HEK293 (cell line): ENCODE data around the gene FAM89B.

ENCODE experiments used
- CTCF ChIA-PET: fragments of 350-600 bp; formaldehyde crosslinking; extraction: SDS; loops from one replicate; lab custom pipeline; 2021; ENCODE audit warnings: antibody characterized with exemption; lab: Yijun Ruan, JAX
- POLR2A ChIA-PET: fragments of 300-600 bp; formaldehyde crosslinking; extraction: SDS; loops from one replicate; lab custom pipeline; 2020; ENCODE audit warnings: antibody characterized with exemption, inconsistent platforms; lab: Yijun Ruan, JAX
- H3K27ac ChIP-seq: fragments of 200-500 bp; sonication (Bioruptor generic); 2 replicates; pipeline ENCODE4 v1.5.1; 2014; ENCODE audit warnings: low read depth, low read length, control low read depth, inconsistent platforms; ENCODE audit errors: extremely low read depth
- H3K36me3 ChIP-seq, 2 experiments: fragments of 200-500 bp in 1 of 2; sonication (Bioruptor generic) in 1 of 2; 1 replicate in 1 of 2; 2 replicates in 1 of 2; pipeline ENCODE4 v1.5.1; 2014 to 2017; ENCODE audit warnings: inconsistent platforms in 2 of 2, low read length in 2 of 2; ENCODE audit not compliant: control insufficient read depth in 2 of 2, insufficient read depth in 1 of 2
- H3K4me1 ChIP-seq: fragments of 200-500 bp; sonication (Bioruptor generic); 2 replicates; pipeline ENCODE4 v1.5.1; 2014; ENCODE audit warnings: mild to moderate bottlenecking, low read length, inconsistent platforms; ENCODE audit not compliant: control insufficient read depth, insufficient read depth
- H3K4me3 ChIP-seq: 2 replicates; pipeline ENCODE4 v1.5.1; 2011; ENCODE audit warnings: low read depth, mild to moderate bottlenecking, control low read depth, low read length, moderate library complexity
- H3K9me3 ChIP-seq: fragments of 200-500 bp; sonication (Bioruptor generic); 2 replicates; pipeline ENCODE4 v1.5.1; 2014; ENCODE audit warnings: low read depth, low read length, inconsistent platforms; ENCODE audit not compliant: control insufficient read depth, insufficient read depth
- GLIS1 ChIP-seq: fragments of 450-650 bp; formaldehyde crosslinking; IDR thresholded peaks from 2 replicates; pipeline ENCODE4 v1.5.1; 2016; ENCODE audit warnings: missing biosample characterization, missing genetic modification characterization
- GLIS2 ChIP-seq: fragments of 450-650 bp; formaldehyde crosslinking; IDR thresholded peaks from 2 replicates; pipeline ENCODE4 v1.5.1; 2016; ENCODE audit warnings: missing biosample characterization, missing genetic modification characterization
- MEIS1 ChIP-seq: sonication (generic); formaldehyde crosslinking; IDR thresholded peaks from 2 replicates; pipeline ENCODE4 v1.8.1; 2022; ENCODE audit warnings: missing genetic modification reagents, mild to moderate bottlenecking, borderline replicate concordance
- MYNN ChIP-seq: fragments of 450-650 bp; formaldehyde crosslinking; IDR thresholded peaks from 2 replicates; pipeline ENCODE4 v1.5.1; 2016; ENCODE audit warnings: missing biosample characterization, missing genetic modification characterization, borderline replicate concordance
- OSR2 ChIP-seq: fragments of 450-650 bp; formaldehyde crosslinking; IDR thresholded peaks from 2 replicates; pipeline ENCODE4 v1.5.1; 2016; ENCODE audit warnings: missing biosample characterization, missing genetic modification characterization
- OVOL3 ChIP-seq: fragments of 450-650 bp; formaldehyde crosslinking; IDR thresholded peaks from 2 replicates; pipeline ENCODE4 v1.5.1; 2016; ENCODE audit warnings: missing biosample characterization, missing genetic modification characterization
- SALL2 ChIP-seq: fragments of 450-650 bp; formaldehyde crosslinking; IDR thresholded peaks from 2 replicates; pipeline ENCODE4 v1.5.0; 2017; ENCODE audit warnings: missing biosample characterization, mild to moderate bottlenecking, missing genetic modification characterization, borderline replicate concordance
- SP3 ChIP-seq: fragments of 450-650 bp; formaldehyde crosslinking; IDR thresholded peaks from 2 replicates; pipeline ENCODE4 v1.5.1; 2016; ENCODE audit warnings: missing biosample characterization, missing genetic modification characterization
- YY2 ChIP-seq: fragments of 450-650 bp; formaldehyde crosslinking; IDR thresholded peaks from 2 replicates; pipeline ENCODE4 v1.5.1; 2016; ENCODE audit warnings: missing biosample characterization, missing genetic modification characterization
- ZBTB7A ChIP-seq: fragments of 450-650 bp; formaldehyde crosslinking; IDR thresholded peaks from 2 replicates; pipeline ENCODE4 v1.5.1; 2016; ENCODE audit warnings: low read depth, missing biosample characterization, missing genetic modification characterization
- ZIC2 ChIP-seq: fragments of 450-650 bp; formaldehyde crosslinking; IDR thresholded peaks from 2 replicates; pipeline ENCODE4 v1.5.1; 2016; ENCODE audit warnings: missing biosample characterization, missing genetic modification characterization
- ZNF133 ChIP-seq: fragments of 450-650 bp; formaldehyde crosslinking; IDR thresholded peaks from 2 replicates; pipeline ENCODE4 v1.5.1; 2016; ENCODE audit warnings: missing biosample characterization, missing genetic modification characterization
- ZNF2 ChIP-seq: fragments of 450-650 bp; formaldehyde crosslinking; IDR thresholded peaks from 2 replicates; pipeline ENCODE4 v1.5.1; 2016; ENCODE audit warnings: missing biosample characterization, missing genetic modification characterization
- ZNF350 ChIP-seq: fragments of 450-650 bp; formaldehyde crosslinking; IDR thresholded peaks from 2 replicates; pipeline ENCODE4 v1.5.0; 2017; ENCODE audit warnings: missing biosample characterization, mild to moderate bottlenecking, missing genetic modification characterization
- ZNF354C ChIP-seq: fragments of 450-650 bp; formaldehyde crosslinking; IDR thresholded peaks from 2 replicates; pipeline ENCODE4 v1.5.1; 2016; ENCODE audit warnings: missing biosample characterization, missing genetic modification characterization, low read depth, borderline replicate concordance
- ZNF514 ChIP-seq: fragments of 450-650 bp; formaldehyde crosslinking; IDR thresholded peaks from 2 replicates; pipeline ENCODE4 v1.5.1; 2016; ENCODE audit warnings: missing biosample characterization, missing genetic modification characterization
- ZNF549 ChIP-seq: fragments of 450-650 bp; IDR thresholded peaks from 2 replicates; pipeline ENCODE4 v1.5.1; 2018; ENCODE audit warnings: missing biosample characterization, missing genetic modification characterization, mild to moderate bottlenecking, inconsistent platforms, moderate library complexity
- ZNF560 ChIP-seq: fragments of 450-650 bp; formaldehyde crosslinking; IDR thresholded peaks from 2 replicates; pipeline ENCODE4 v1.5.1; 2017; ENCODE audit warnings: missing biosample characterization, missing genetic modification characterization, borderline replicate concordance
- ZNF585B ChIP-seq: fragments of 450-650 bp; formaldehyde crosslinking; IDR thresholded peaks from 2 replicates; pipeline ENCODE4 v1.5.1; 2016; ENCODE audit warnings: missing biosample characterization, missing genetic modification characterization
- ZNF600 ChIP-seq: fragments of 450-650 bp; formaldehyde crosslinking; IDR thresholded peaks from 2 replicates; pipeline ENCODE4 v1.5.1; 2016; ENCODE audit warnings: missing biosample characterization, missing genetic modification characterization
- ZNF623 ChIP-seq: fragments of 450-650 bp; formaldehyde crosslinking; IDR thresholded peaks from 2 replicates; pipeline ENCODE4 v1.5.1; 2016; ENCODE audit warnings: missing biosample characterization, missing genetic modification characterization
- ZNF624 ChIP-seq: fragments of 450-650 bp; formaldehyde crosslinking; IDR thresholded peaks from 2 replicates; pipeline ENCODE4 v1.5.1; 2017; ENCODE audit warnings: missing biosample characterization, missing genetic modification characterization
- ZNF654 ChIP-seq: fragments of 450-650 bp; formaldehyde crosslinking; IDR thresholded peaks from 2 replicates; pipeline ENCODE4 v1.5.1; 2016; ENCODE audit warnings: low read depth, missing biosample characterization, missing genetic modification characterization
- ZNF837 ChIP-seq: fragments of 450-650 bp; formaldehyde crosslinking; IDR thresholded peaks from 2 replicates; pipeline ENCODE4 v1.5.1; 2016; ENCODE audit warnings: missing biosample characterization, missing genetic modification characterization
- ZSCAN16 ChIP-seq: fragments of 450-650 bp; formaldehyde crosslinking; IDR thresholded peaks from 2 replicates; pipeline ENCODE4 v1.5.1; 2016; ENCODE audit warnings: missing biosample characterization, missing genetic modification characterization
- TF ChIP-seq, protein P1 (sequence below): fragments of 450-650 bp; formaldehyde crosslinking; IDR thresholded peaks from 2 replicates; pipeline ENCODE4 v1.5.1; 2016; ENCODE audit warnings: missing biosample characterization, missing genetic modification characterization
- TF ChIP-seq, protein P2 (sequence below): fragments of 450-650 bp; formaldehyde crosslinking; IDR thresholded peaks from 2 replicates; pipeline ENCODE4 v1.5.1; 2016; ENCODE audit warnings: missing biosample characterization, missing genetic modification characterization
- TF ChIP-seq, protein P3 (sequence below): fragments of 450-650 bp; formaldehyde crosslinking; IDR thresholded peaks from 2 replicates; pipeline ENCODE4 v1.5.1; 2017; ENCODE audit warnings: missing biosample characterization, mild to moderate bottlenecking, missing genetic modification characterization, moderate library complexity
- TF ChIP-seq, protein P4 (sequence below): fragments of 450-650 bp; formaldehyde crosslinking; IDR thresholded peaks from 2 replicates; pipeline ENCODE4 v1.5.1; 2017; ENCODE audit warnings: missing biosample characterization, missing genetic modification characterization

Gene FAM89B

DNA sequence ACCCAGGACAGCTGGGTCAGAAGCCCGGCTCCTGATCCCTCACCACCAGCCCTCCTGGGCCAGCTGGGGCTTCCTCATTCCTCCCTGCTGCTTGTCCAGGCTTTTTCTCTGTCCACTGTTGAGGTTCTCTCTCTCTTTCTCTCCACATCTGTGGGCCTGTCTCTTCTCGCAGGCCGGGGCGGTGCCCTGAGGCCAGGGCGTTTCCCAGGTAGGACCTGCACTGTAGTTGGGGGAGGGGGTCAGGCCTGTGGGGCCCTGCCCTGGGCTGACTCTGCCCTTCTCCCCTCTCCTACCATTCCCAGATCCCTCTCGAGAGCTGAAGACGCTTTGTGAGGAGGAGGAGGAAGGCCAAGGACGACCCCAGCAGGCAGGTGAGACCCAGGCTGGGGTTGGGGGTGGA, 8.4 kb downstream of the FAM89B start:
- H3K9me3 ChIP-seq: no peaks in the 10 kb centered on the region
- peaks cover 4% of the 10 kb centered on the region; the same call in 1 of the 2 replicates for H3K4me1 ChIP-seq
- H3K4me3 ChIP-seq: no peak overlapping the region
- H3K36me3 ChIP-seq: peaks cover 0 to 7% of the 10 kb centered on the region in 2 experiments; a peak in 1 of 3 replicates
- no peak overlapping the region for H3K27ac ChIP-seq
- ChIA-PET CTCF (interaction anchor here (1.9 kb wide), 1 partner anchor 12 kb away, joined by 4 read pairs; no protein-coding TSS in a partner anchor), POLR2A (interaction anchor here (0.9 kb wide), 1 partner anchor 32 kb away, joined by 3 read pairs; no protein-coding TSS in a partner anchor)
- no peak for TF ChIP-seq MYNN (tag by site-specific recombination)
- TF ChIP-seq YY2 (tag by site-specific recombination): no peak
- TF ChIP-seq ZBTB7A (tag by site-specific recombination): no peak
- TF ChIP-seq, protein P1, sequence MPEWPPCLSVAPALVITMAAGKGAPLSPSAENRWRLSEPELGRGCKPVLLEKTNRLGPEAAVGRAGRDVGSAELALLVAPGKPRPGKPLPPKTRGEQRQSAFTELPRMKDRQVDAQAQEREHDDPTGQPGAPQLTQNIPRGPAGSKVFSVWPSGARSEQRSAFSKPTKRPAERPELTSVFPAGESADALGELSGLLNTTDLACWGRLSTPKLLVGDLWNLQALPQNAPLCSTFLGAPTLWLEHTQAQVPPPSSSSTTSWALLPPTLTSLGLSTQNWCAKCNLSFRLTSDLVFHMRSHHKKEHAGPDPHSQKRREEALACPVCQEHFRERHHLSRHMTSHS: no peak
- no peak for TF ChIP-seq SP3 (tag by site-specific recombination)
- no peak for TF ChIP-seq ZNF514 (tag by site-specific recombination)
- TF ChIP-seq ZNF837 (tag by site-specific recombination): no peak
- TF ChIP-seq, protein P2, sequence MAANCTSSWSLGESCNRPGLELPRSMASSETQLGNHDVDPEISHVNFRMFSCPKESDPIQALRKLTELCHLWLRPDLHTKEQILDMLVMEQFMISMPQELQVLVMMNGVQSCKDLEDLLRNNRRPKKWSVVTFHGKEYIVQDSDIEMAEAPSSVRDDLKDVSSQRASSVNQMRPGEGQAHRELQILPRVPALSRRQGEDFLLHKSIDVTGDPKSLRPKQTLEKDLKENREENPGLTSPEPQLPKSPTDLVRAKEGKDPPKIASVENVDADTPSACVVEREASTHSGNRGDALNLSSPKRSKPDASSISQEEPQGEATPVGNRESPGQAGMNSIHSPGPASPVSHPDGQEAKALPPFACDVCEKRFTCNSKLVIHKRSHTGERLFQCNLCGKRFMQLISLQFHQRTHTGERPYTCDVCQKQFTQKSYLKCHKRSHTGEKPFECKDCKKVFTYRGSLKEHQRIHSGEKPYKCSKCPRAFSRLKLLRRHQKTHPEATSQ: no peak
- no peak for TF ChIP-seq MEIS1 (CRISPR knock-in tag)
- TF ChIP-seq ZNF600 (tag by site-specific recombination): no peak
- TF ChIP-seq OVOL3: no peak
- no peak for TF ChIP-seq ZNF133
- TF ChIP-seq ZNF623 (tag by site-specific recombination): no peak
- TF ChIP-seq, protein P3, sequence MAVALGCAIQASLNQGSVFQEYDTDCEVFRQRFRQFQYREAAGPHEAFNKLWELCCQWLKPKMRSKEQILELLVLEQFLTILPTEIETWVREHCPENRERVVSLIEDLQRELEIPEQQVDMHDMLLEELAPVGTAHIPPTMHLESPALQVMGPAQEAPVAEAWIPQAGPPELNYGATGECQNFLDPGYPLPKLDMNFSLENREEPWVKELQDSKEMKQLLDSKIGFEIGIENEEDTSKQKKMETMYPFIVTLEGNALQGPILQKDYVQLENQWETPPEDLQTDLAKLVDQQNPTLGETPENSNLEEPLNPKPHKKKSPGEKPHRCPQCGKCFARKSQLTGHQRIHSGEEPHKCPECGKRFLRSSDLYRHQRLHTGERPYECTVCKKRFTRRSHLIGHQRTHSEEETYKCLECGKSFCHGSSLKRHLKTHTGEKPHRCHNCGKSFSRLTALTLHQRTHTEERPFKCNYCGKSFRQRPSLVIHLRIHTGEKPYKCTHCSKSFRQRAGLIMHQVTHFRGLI: no peak
- TF ChIP-seq SALL2: no peak
- no peak for TF ChIP-seq ZNF654 (tag by site-specific recombination)
- no peak for TF ChIP-seq ZNF2 (tag by site-specific recombination)
- TF ChIP-seq ZNF585B (tag by site-specific recombination): no peak

DNA sequence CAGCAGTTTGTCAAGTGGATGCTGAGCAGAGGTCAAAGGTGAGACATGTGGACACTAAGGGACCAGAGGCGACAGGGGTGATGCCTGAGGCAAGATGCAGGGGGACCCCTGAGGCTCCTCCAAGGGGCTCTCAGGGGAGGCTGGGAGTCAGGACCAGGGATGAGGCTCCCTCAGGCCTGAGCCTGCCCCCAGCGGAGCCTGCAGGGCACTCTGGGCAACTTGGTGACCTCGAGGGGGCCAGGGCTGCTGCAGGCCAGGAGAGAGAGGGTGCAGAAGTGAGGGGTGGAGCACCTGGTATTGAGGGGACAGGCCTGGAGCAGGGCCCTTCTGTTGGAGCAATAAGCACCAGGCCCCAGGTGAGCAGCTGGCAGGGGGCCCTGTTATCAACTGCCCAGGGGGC, 9.6 kb downstream of the FAM89B start:
- CTCF ChIA-PET: interaction anchor here (1.7 to 1.9 kb wide), 2 partner anchors 11 to 12 kb away, joined by 4 read pairs; no protein-coding TSS in a partner anchor
- TF ChIP-seq ZNF549 (tag by site-specific recombination) (no peak), GLIS2 (tag by site-specific recombination) (peak; percentile 48), GLIS1 (tag by site-specific recombination) (peak; percentile 81), ZNF560 (no peak), ZNF624 (tag by site-specific recombination) (no peak), OSR2 (tag by site-specific recombination) (no peak), ZSCAN16 (tag by site-specific recombination) (no peak), ZNF354C (tag by site-specific recombination) (no peak), ZIC2 (peak; percentile 41; the same call in 1 of the 2 replicates), ZNF350 (tag by site-specific recombination) (no peak)
- TF ChIP-seq, protein P4, sequence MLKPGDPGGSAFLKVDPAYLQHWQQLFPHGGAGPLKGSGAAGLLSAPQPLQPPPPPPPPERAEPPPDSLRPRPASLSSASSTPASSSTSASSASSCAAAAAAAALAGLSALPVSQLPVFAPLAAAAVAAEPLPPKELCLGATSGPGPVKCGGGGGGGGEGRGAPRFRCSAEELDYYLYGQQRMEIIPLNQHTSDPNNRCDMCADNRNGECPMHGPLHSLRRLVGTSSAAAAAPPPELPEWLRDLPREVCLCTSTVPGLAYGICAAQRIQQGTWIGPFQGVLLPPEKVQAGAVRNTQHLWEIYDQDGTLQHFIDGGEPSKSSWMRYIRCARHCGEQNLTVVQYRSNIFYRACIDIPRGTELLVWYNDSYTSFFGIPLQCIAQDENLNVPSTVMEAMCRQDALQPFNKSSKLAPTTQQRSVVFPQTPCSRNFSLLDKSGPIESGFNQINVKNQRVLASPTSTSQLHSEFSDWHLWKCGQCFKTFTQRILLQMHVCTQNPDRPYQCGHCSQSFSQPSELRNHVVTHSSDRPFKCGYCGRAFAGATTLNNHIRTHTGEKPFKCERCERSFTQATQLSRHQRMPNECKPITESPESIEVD (tag by site-specific recombination): no peak
- H3K9me3 ChIP-seq: no peaks in the 10 kb centered on the region
- H3K36me3 ChIP-seq: peaks cover 0 to 7% of the 10 kb centered on the region in 2 experiments; a peak in 1 of 3 replicates
- no peak overlapping the region for H3K27ac ChIP-seq
- no peak overlapping the region for H3K4me3 ChIP-seq
- POLR2A ChIA-PET: interaction anchor here (0.7 kb wide), 2 partner anchors 31 to 81 kb away, joined by 4 to 6 read pairs; no protein-coding TSS in a partner anchor
- H3K4me1 ChIP-seq: no peaks in the 10 kb centered on the region
